WTC11 (cell line): ENCODE results near the gene EHMT1.

Experiments used
- ARID4B ChIP-seq: sonication (generic); formaldehyde crosslinking; IDR thresholded peaks from 2 replicates; pipeline ENCODE4 v1.8.0; 2023; ENCODE audit warnings: missing genetic modification reagents, mild to moderate bottlenecking, borderline replicate concordance
- ATF3 ChIP-seq: sonication (generic); formaldehyde crosslinking; conservative IDR thresholded peaks from 2 replicates; pipeline ENCODE4 v1.8.1; 2022; ENCODE audit warnings: mild to moderate bottlenecking, missing genetic modification reagents
- ATF6 ChIP-seq: sonication (generic); formaldehyde crosslinking; IDR thresholded peaks from 2 replicates; pipeline ENCODE4 v1.8.1; 2023; ENCODE audit warnings: mild to moderate bottlenecking, missing genetic modification reagents
- CREB1 ChIP-seq: sonication (generic); formaldehyde crosslinking; IDR thresholded peaks from 2 replicates; pipeline ENCODE4 v1.8.0; 2023; ENCODE audit warnings: mild to moderate bottlenecking, missing genetic modification reagents
- CTCF ChIP-seq: fragments of 200-600 bp; IDR thresholded peaks from 2 replicates; pipeline ENCODE4 v1.8.0; 2022; ENCODE audit warnings: antibody characterized with exemption
- JAZF1 ChIP-seq: fragments of 250-450 bp; sonication (Bioruptor Pico); IDR thresholded peaks from 2 replicates; pipeline ENCODE4 v1.9.0; 2021; ENCODE audit warnings: moderate library complexity, mild to moderate bottlenecking, inconsistent platforms
- NR2C2 ChIP-seq: sonication (generic); formaldehyde crosslinking; IDR thresholded peaks from 2 replicates; pipeline ENCODE4 v1.8.0; 2022; ENCODE audit warnings: mild to moderate bottlenecking, missing genetic modification reagents
- TEAD4 ChIP-seq: sonication (generic); formaldehyde crosslinking; IDR thresholded peaks from 2 replicates; pipeline ENCODE4 v1.8.0; 2022; ENCODE audit warnings: mild to moderate bottlenecking, missing genetic modification reagents
- USF2 ChIP-seq: sonication (generic); formaldehyde crosslinking; IDR thresholded peaks from 2 replicates; pipeline ENCODE4 v1.8.1; 2023; ENCODE audit warnings: mild to moderate bottlenecking, missing genetic modification reagents, moderate library complexity

- TF ChIP-seq ARID4B = no peak
- TF ChIP-seq CTCF = no peak
- no peak for TF ChIP-seq ATF3 (CRISPR knock-in tag)
- TF ChIP-seq ATF6 (CRISPR knock-in tag) = no peak
- TF ChIP-seq TEAD4 (CRISPR knock-in tag) = no peak
- TF ChIP-seq CREB1 (CRISPR knock-in tag) = no peak
- no peak for TF ChIP-seq JAZF1 (CRISPR knock-in tag)
- no peak for TF ChIP-seq NR2C2 (CRISPR knock-in tag)
- TF ChIP-seq USF2 = no peak
These were observed 11.5 kb upstream of the EHMT1 start for GRCh38 chr9:137607141-137607857.
